Measurements from ENCODE around the gene ZNF879.

DNA sequence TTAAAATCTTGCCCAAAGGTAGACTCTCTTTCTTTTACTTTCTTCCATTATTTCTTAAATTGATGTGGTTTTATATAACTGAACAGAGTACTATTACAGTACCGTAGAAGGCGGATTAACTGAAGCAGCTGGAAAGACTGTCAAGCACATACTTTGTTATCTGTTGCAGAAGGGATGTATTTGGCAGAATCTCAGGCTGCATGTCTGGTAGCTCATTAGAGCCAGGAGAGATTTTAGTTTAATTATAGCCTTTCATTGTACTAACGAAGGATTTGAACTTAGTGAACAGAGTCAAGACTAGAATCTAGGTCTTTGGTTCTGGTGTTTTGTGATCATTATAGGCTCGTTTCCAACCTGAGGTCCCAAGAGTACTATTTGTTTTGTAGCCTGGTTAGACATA is 57.1 kb downstream of the ZNF879 start:
- no peak for TF ChIP-seq POLR2A (IDR thresholded peaks at IDR 0.05)
- TF ChIP-seq, protein P1, sequence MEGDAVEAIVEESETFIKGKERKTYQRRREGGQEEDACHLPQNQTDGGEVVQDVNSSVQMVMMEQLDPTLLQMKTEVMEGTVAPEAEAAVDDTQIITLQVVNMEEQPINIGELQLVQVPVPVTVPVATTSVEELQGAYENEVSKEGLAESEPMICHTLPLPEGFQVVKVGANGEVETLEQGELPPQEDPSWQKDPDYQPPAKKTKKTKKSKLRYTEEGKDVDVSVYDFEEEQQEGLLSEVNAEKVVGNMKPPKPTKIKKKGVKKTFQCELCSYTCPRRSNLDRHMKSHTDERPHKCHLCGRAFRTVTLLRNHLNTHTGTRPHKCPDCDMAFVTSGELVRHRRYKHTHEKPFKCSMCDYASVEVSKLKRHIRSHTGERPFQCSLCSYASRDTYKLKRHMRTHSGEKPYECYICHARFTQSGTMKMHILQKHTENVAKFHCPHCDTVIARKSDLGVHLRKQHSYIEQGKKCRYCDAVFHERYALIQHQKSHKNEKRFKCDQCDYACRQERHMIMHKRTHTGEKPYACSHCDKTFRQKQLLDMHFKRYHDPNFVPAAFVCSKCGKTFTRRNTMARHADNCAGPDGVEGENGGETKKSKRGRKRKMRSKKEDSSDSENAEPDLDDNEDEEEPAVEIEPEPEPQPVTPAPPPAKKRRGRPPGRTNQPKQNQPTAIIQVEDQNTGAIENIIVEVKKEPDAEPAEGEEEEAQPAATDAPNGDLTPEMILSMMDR (IDR thresholded peaks at IDR 0.05 in 4 of 5, conservative IDR thresholded peaks at IDR 0.05 in 1 of 5): no peak

Data from gastrocnemius medialis (tissue), 4 donors.